IMR-90 (cell line): ENCODE results near the gene TMEM82. TPM values are rescaled to one million over a fixed set of nuclear protein-coding genes. Genes with fewer than 3 reads are reported as not detected.

Experiments used
- ATAC-seq: fragments of 200-7000 bp; cut with Tn5 transposase; 2 replicates; pipeline ENCODE4 v1.9.1; 2020; ENCODE audit warnings: low read depth, mild to moderate bottlenecking, moderate library complexity
- BruUV-seq: library from RNA; stranded (reverse); fragments of 400-500 nt; replicated peaks from 2 replicates; lab custom pipeline; 2021; lab: Mats Ljungman, UMichigan
- CTCF ChIA-PET: fragments of 300-600 bp; formaldehyde crosslinking; extraction: SDS; loops from one replicate; lab custom pipeline; 2021; ENCODE audit warnings: antibody characterized with exemption; lab: Yijun Ruan, JAX
- POLR2A ChIA-PET: fragments of 300-600 bp; sonication (Branson Sonifier 250); formaldehyde crosslinking; loops from one replicate; lab custom pipeline; 2022; ENCODE audit warnings: antibody characterized with exemption; ENCODE audit not compliant: unreplicated experiment; lab: Charles Lee
- DNase-seq: peaks from one replicate; pipeline ENCODE4 v3.0.0; 2013
- H2AFZ ChIP-seq: replicated peaks from 2 replicates; pipeline ENCODE3; 2013; ENCODE audit warnings: low read length, mild to moderate bottlenecking; ENCODE audit not compliant: poor library complexity
- H2AK5ac ChIP-seq: 2 replicates; pipeline ENCODE4 v1.6.1; 2013; ENCODE audit warnings: low read depth, low read length, inconsistent platforms
- H2AK9ac ChIP-seq: replicated peaks from 2 replicates; pipeline ENCODE3; 2013; ENCODE audit warnings: mild to moderate bottlenecking, low read depth, low read length, moderate library complexity; ENCODE audit not compliant: poor library complexity
- H2BK120ac ChIP-seq: 2 replicates; pipeline ENCODE4 v1.6.1; 2013; ENCODE audit warnings: low read depth, low read length, inconsistent platforms
- H2BK15ac ChIP-seq: 3 replicates; pipeline ENCODE4 v1.6.1; 2013; ENCODE audit warnings: low read depth, low read length, inconsistent platforms
- H2BK20ac ChIP-seq: 2 replicates; pipeline ENCODE4 v1.6.1; 2013; ENCODE audit warnings: low read depth, mild to moderate bottlenecking, inconsistent platforms, low read length, moderate library complexity
- H2BK5ac ChIP-seq: 2 replicates; pipeline ENCODE4 v1.6.1; 2013; ENCODE audit warnings: mild to moderate bottlenecking, low read depth, low read length, inconsistent platforms; ENCODE audit not compliant: poor library complexity, severe bottlenecking
- H3K14ac ChIP-seq: replicated peaks from 2 replicates; pipeline ENCODE4 v1.6.1; 2013; ENCODE audit warnings: low read depth, low read length, inconsistent platforms
- H3K18ac ChIP-seq: 2 replicates; pipeline ENCODE4 v1.6.1; 2013; ENCODE audit warnings: low read depth, low read length, control low read depth
- H3K23ac ChIP-seq: 2 replicates; pipeline ENCODE4 v1.6.1; 2013; ENCODE audit warnings: low read depth, low read length, inconsistent platforms
- H3K27ac ChIP-seq: 2 replicates; pipeline ENCODE4 v1.5.1; 2013; ENCODE audit warnings: mild to moderate bottlenecking, control low read depth, low read length; ENCODE audit not compliant: insufficient read depth
- H3K27me3 ChIP-seq: 2 replicates; pipeline ENCODE4 v1.6.1; 2013; ENCODE audit warnings: low read length; ENCODE audit not compliant: control insufficient read depth, insufficient read depth
- H3K36me3 ChIP-seq: 2 replicates; pipeline ENCODE4 v1.6.1; 2013; ENCODE audit warnings: low read length, mixed read lengths; ENCODE audit not compliant: control insufficient read depth, insufficient read depth
- H3K4ac ChIP-seq: 2 replicates; pipeline ENCODE4 v1.6.1; 2013; ENCODE audit warnings: low read depth, low read length, inconsistent platforms
- H3K4me1 ChIP-seq: 2 replicates; pipeline ENCODE4 v1.6.1; 2013; ENCODE audit warnings: low read length, mixed read lengths; ENCODE audit not compliant: control insufficient read depth, insufficient read depth
- H3K4me2 ChIP-seq: 2 replicates; pipeline ENCODE4 v1.6.1; 2013; ENCODE audit warnings: low read depth, mild to moderate bottlenecking, control low read depth, low read length, moderate library complexity
- H3K4me3 ChIP-seq: 2 replicates; pipeline ENCODE4 v1.5.1; 2013; ENCODE audit warnings: low read depth, mild to moderate bottlenecking, control low read depth, low read length, moderate library complexity; ENCODE audit not compliant: insufficient read depth
- H3K56ac ChIP-seq: 2 replicates; pipeline ENCODE4 v1.6.1; 2013; ENCODE audit warnings: low read length, inconsistent platforms; ENCODE audit not compliant: insufficient read depth; ENCODE audit errors: extremely low read depth
- H3K79me1 ChIP-seq, 2 experiments: 2 replicates each; pipeline ENCODE4 v1.6.1; 2013; ENCODE audit warnings: low read length in 2 of 2, inconsistent platforms in 1 of 2, low read depth in 1 of 2
- H3K9ac ChIP-seq: 2 replicates; pipeline ENCODE4 v1.6.1; 2013; ENCODE audit warnings: low read depth, low read length, control low read depth
- H3K9me1 ChIP-seq: 2 replicates; pipeline ENCODE4 v1.6.1; 2013; ENCODE audit warnings: low read length, inconsistent platforms; ENCODE audit not compliant: insufficient read depth
- H3K9me3 ChIP-seq: 2 replicates; pipeline ENCODE4 v1.6.1; 2013; ENCODE audit warnings: low read length; ENCODE audit not compliant: control insufficient read depth, insufficient read depth
- H4K20me1 ChIP-seq: 2 replicates; pipeline ENCODE4 v1.6.1; 2013; ENCODE audit warnings: low read length, inconsistent platforms; ENCODE audit not compliant: insufficient read depth
- H4K5ac ChIP-seq: 2 replicates; pipeline ENCODE4 v1.6.1; 2013; ENCODE audit warnings: mild to moderate bottlenecking, low read depth, low read length, control low read depth
- H4K8ac ChIP-seq, 2 experiments: 2 replicates each; pipeline ENCODE4 v1.6.1; 2013; ENCODE audit warnings: low read depth in 2 of 2, low read length in 2 of 2, control low read depth in 1 of 2, inconsistent platforms in 1 of 2
- H4K91ac ChIP-seq: 2 replicates; pipeline ENCODE4 v1.6.1; 2013; ENCODE audit warnings: low read depth, low read length, inconsistent platforms; ENCODE audit not compliant: insufficient read depth
- BHLHE40 ChIP-seq: fragments of 150-350 bp; IDR thresholded peaks from 2 replicates; pipeline ENCODE4 v1.6.1; 2016; ENCODE audit warnings: mild to moderate bottlenecking, low read depth, low read length
- CEBPB ChIP-seq: IDR thresholded peaks from 2 replicates; pipeline ENCODE4 v1.6.1; 2012; ENCODE audit warnings: low read depth, low read length, improper control_type of control experiment
- CHD1 ChIP-seq: IDR thresholded peaks from 2 replicates; pipeline ENCODE4 v1.6.1; 2012; ENCODE audit warnings: low read depth, low read length, improper control_type of control experiment
- FOS ChIP-seq: fragments of 150-350 bp; IDR thresholded peaks from 2 replicates; pipeline ENCODE4 v1.6.1; 2016; ENCODE audit warnings: low read depth, low read length
- MAFK ChIP-seq: IDR thresholded peaks from 2 replicates; pipeline ENCODE4 v1.6.1; 2012; ENCODE audit warnings: low read depth, low read length, improper control_type of control experiment
- MAZ ChIP-seq: IDR thresholded peaks from 2 replicates; pipeline ENCODE4 v1.6.1; 2012; ENCODE audit warnings: low read depth, mild to moderate bottlenecking, low read length, improper control_type of control experiment, moderate library complexity, borderline replicate concordance
- MXI1 ChIP-seq: IDR thresholded peaks from 2 replicates; pipeline ENCODE4 v1.6.1; 2012; ENCODE audit warnings: low read depth, mild to moderate bottlenecking, low read length, moderate library complexity, borderline replicate concordance
- NFE2L2 ChIP-seq: fragments of 150-350 bp; IDR thresholded peaks from 2 replicates; pipeline ENCODE4 v1.6.1; 2016; ENCODE audit warnings: low read depth, mild to moderate bottlenecking, low read length
- POLR2A ChIP-seq: IDR thresholded peaks from 2 replicates; pipeline ENCODE4 v1.6.1; 2012; ENCODE audit warnings: mild to moderate bottlenecking, low read depth, low read length
- RAD21 ChIP-seq: IDR thresholded peaks from 2 replicates; pipeline ENCODE4 v1.6.1; 2012; ENCODE audit warnings: low read length, improper control_type of control experiment
- RCOR1 ChIP-seq: IDR thresholded peaks from 2 replicates; pipeline ENCODE4 v1.6.1; 2012; ENCODE audit warnings: mild to moderate bottlenecking, low read length, improper control_type of control experiment; ENCODE audit not compliant: insufficient replicate concordance
- RFX5 ChIP-seq: IDR thresholded peaks from 2 replicates; pipeline ENCODE4 v1.8.0; 2012; ENCODE audit warnings: low read depth, mild to moderate bottlenecking, low read length, moderate library complexity
- SMC3 ChIP-seq: fragments of 150-350 bp; IDR thresholded peaks from 2 replicates; pipeline ENCODE4 v1.6.1; 2016; ENCODE audit warnings: low read depth, mild to moderate bottlenecking, antibody characterized with exemption, low read length, moderate library complexity
- WGBS, 2 experiments: methylation state at CpG; one replicate each; pipeline versions ENCODE4 v1.1.5 to v1.1.7; 2013; ENCODE audit warnings: missing lambda C conversion rate in 2 of 2; ENCODE audit not compliant: insufficient read length in 1 of 2; ENCODE audit errors: extremely low coverage in 2 of 2; 5-methylcytosine and 5-hydroxymethylcytosine counted together
- dilution Hi-C: fragments of 300-500 bp; cut with HindIII; formaldehyde crosslinking; loops from one replicate; pipeline ENCODE4 v1.14.3; 2018; ENCODE audit warnings: low sequenced_read_pairs; ENCODE audit not compliant: unreplicated experiment
- in situ Hi-C: fragments of 300-500 bp; cut with MboI; formaldehyde crosslinking; loops from 3 replicates; pipeline ENCODE4 v1.14.3; 2019; ENCODE audit warnings: low sequenced_read_pairs, inconsistent platforms, mixed read lengths
- intact Hi-C: fragments of 100-400 bp; cut with micrococcal nuclease; formaldehyde crosslinking; loops from 2 replicates; pipeline ENCODE4 v1.10.0; 2022
- polyA plus RNA-seq, 3 experiments: library from polyadenylated mRNA; depleted of rRNA; stranded (reverse); fragments of >200 nt; gene quantifications; 2 replicates each; pipeline ENCODE4 v1.2.3, GENCODE V29; 2012; ENCODE audit warnings: low replicate concordance in 1 of 3
- total RNA-seq: library from RNA; depleted of rRNA; stranded (reverse); fragments of >200 nt; gene quantifications from 2 replicates; pipeline ENCODE4 v1.2.3, GENCODE V29; 2012
- TF ChIP-seq, protein P1 (sequence below): fragments of 150-350 bp; IDR thresholded peaks from 2 replicates; pipeline ENCODE4 v1.6.1; 2017; ENCODE audit warnings: mild to moderate bottlenecking, antibody characterized with exemption, low read length, low read depth
- TF ChIP-seq, protein P2 (sequence below): fragments of 150-350 bp; IDR thresholded peaks from 2 replicates; pipeline ENCODE4 v1.6.1; 2016; ENCODE audit warnings: low read depth, mild to moderate bottlenecking, low read length, moderate library complexity, borderline replicate concordance
- TF ChIP-seq, protein P3 (sequence below): conservative IDR thresholded peaks from 2 replicates; pipeline ENCODE4 v1.5.1; 2012; ENCODE audit warnings: mild to moderate bottlenecking, low read depth, low read length, improper control_type of control experiment

TMEM82 gene
- total and polyA plus RNA-seq, 2 of the 4 experiments (the other 2 are of a cell fraction), result not detected

DNA sequence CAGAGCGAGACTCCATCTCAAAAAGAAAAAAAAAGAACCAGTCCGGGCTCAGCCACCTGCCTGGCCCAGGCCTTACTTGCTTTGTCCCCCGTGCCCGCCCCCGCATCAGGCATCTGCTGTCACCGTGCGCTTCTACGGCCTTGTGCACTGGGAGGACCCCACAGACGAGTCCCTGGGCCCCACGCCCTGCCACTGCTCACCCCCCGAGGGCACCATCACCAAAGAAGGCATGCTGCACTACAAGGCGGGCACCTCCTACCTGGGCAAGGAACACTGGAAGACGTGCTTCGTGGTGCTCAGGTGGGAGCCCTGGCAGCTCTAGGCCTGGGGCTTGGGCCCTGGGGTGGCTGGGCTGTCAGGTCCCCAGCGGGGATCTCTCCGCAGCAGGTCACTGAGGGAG, 11.9 kb upstream of the TMEM82 start:
- peaks cover 89% of the 10 kb centered on the region for H3K36me3 ChIP-seq
- H3K9me1 ChIP-seq, result no peaks in the 10 kb centered on the region
- CTCF ChIA-PET, result no interaction called here
- no peaks in the 10 kb centered on the region for H4K20me1 ChIP-seq
- no peak overlapping the region for H4K91ac ChIP-seq
- no peak overlapping the region for H3K27ac ChIP-seq
- no peak overlapping the region for H3K9ac ChIP-seq
- no peak overlapping the region for H3K23ac ChIP-seq
- DNase-seq (no peak), ATAC-seq (no peak)
- in situ Hi-C loops, result no loop called here
- H4K5ac ChIP-seq, result no peak overlapping the region
- no TSS peak for BruUV-seq
- POLR2A ChIA-PET, result no interaction called here
- no peak overlapping the region for H2AK5ac ChIP-seq
- intact Hi-C loops, result no loop called here
- TF ChIP-seq, protein P1, sequence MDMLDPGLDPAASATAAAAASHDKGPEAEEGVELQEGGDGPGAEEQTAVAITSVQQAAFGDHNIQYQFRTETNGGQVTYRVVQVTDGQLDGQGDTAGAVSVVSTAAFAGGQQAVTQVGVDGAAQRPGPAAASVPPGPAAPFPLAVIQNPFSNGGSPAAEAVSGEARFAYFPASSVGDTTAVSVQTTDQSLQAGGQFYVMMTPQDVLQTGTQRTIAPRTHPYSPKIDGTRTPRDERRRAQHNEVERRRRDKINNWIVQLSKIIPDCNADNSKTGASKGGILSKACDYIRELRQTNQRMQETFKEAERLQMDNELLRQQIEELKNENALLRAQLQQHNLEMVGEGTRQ, result no peak
- TF ChIP-seq CEBPB (no peak), BHLHE40 (no peak), RCOR1 (no peak), MXI1 (no peak), SMC3 (no peak), MAFK (no peak), FOS (no peak), NFE2L2 (no peak), CHD1 (no peak), MAZ (no peak), RAD21 (no peak), RFX5 (no peak), POLR2A (no peak)
- TF ChIP-seq, protein P2, sequence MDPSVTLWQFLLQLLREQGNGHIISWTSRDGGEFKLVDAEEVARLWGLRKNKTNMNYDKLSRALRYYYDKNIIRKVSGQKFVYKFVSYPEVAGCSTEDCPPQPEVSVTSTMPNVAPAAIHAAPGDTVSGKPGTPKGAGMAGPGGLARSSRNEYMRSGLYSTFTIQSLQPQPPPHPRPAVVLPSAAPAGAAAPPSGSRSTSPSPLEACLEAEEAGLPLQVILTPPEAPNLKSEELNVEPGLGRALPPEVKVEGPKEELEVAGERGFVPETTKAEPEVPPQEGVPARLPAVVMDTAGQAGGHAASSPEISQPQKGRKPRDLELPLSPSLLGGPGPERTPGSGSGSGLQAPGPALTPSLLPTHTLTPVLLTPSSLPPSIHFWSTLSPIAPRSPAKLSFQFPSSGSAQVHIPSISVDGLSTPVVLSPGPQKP, result no peak
- TF ChIP-seq, protein P3, sequence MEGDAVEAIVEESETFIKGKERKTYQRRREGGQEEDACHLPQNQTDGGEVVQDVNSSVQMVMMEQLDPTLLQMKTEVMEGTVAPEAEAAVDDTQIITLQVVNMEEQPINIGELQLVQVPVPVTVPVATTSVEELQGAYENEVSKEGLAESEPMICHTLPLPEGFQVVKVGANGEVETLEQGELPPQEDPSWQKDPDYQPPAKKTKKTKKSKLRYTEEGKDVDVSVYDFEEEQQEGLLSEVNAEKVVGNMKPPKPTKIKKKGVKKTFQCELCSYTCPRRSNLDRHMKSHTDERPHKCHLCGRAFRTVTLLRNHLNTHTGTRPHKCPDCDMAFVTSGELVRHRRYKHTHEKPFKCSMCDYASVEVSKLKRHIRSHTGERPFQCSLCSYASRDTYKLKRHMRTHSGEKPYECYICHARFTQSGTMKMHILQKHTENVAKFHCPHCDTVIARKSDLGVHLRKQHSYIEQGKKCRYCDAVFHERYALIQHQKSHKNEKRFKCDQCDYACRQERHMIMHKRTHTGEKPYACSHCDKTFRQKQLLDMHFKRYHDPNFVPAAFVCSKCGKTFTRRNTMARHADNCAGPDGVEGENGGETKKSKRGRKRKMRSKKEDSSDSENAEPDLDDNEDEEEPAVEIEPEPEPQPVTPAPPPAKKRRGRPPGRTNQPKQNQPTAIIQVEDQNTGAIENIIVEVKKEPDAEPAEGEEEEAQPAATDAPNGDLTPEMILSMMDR, result no peak
- H3K27me3 ChIP-seq, result no peaks in the 10 kb centered on the region
- no peak overlapping the region for H2BK5ac ChIP-seq
- H2BK20ac ChIP-seq, result no peak overlapping the region
- H3K9me3 ChIP-seq, result no peaks in the 10 kb centered on the region
- no peak overlapping the region for H3K4me2 ChIP-seq
- no peak overlapping the region for H2BK120ac ChIP-seq
- no peak overlapping the region for H2AFZ ChIP-seq
- H3K56ac ChIP-seq, result no peak overlapping the region
- no peak overlapping the region for H3K18ac ChIP-seq
- peaks cover 0 to 3% of the 10 kb centered on the region in 2 experiments; a peak in 2 of 4 replicates for H3K79me1 ChIP-seq
- 100% methylated on average over 6 of the region's 16 CpGs; no CpG with 5 or more reads in 1 of the 2 experiments for WGBS, 2 experiments
- H3K4ac ChIP-seq, result no peak overlapping the region
- H3K4me1 ChIP-seq, result no peaks in the 10 kb centered on the region
- H3K14ac ChIP-seq, result no peak overlapping the region
- no peak overlapping the region for H3K4me3 ChIP-seq
- dilution Hi-C loops, result no loop called here
- H2BK15ac ChIP-seq, result no peak overlapping the region
- no peak overlapping the region for H4K8ac ChIP-seq
- H2AK9ac ChIP-seq, result no peak overlapping the region
